Natural killer cell (primary cell): Measurements from ENCODE around the gene M1AP. TPM values are rescaled to one million over a fixed set of nuclear protein-coding genes. Genes with fewer than 3 reads are reported as not detected.

ENCODE experiments used
- ATAC-seq, 3 donors: fragments of 150-1000 bp in 2 of 3; fragments of 200-7000 bp in 1 of 3; cut with Tn5 transposase; 1 replicate in 1 of 3; 2 replicates in 2 of 3; pipeline ENCODE4 v1.10.0; 2021; ENCODE audit warnings: mild to moderate bottlenecking in 2 of 3, moderate library complexity in 2 of 3
- DNase-seq, 2 donors: peaks; one replicate each; pipeline versions ENCODE4 v3.0.0 to v3.0.0-alpha.2; 2013 to 2021; ENCODE audit warnings: mixed read lengths in 1 of 2
- H3K27ac ChIP-seq: one replicate; pipeline ENCODE4 v1.5.1; 2013; ENCODE audit warnings: mild to moderate bottlenecking, low read length
- H3K27me3 ChIP-seq: one replicate; pipeline ENCODE4 v1.6.1; 2013; ENCODE audit warnings: low read length; ENCODE audit not compliant: control insufficient read depth, insufficient read depth
- H3K36me3 ChIP-seq: one replicate; pipeline ENCODE4 v1.6.1; 2013; ENCODE audit warnings: low read length; ENCODE audit not compliant: control insufficient read depth, insufficient read depth
- H3K4me1 ChIP-seq: one replicate; pipeline ENCODE4 v1.6.1; 2013; ENCODE audit warnings: low read length; ENCODE audit not compliant: control insufficient read depth, insufficient read depth
- H3K4me3 ChIP-seq: one replicate; pipeline ENCODE4 v1.5.1; 2013; ENCODE audit warnings: low read length
- H3K9me3 ChIP-seq: one replicate; pipeline ENCODE4 v1.6.1; 2013; ENCODE audit warnings: low read length; ENCODE audit not compliant: control insufficient read depth, insufficient read depth
- H3K27ac Mint-ChIP-seq, 2 donors: one replicate each; pipeline ENCODE4 v1.8.0; 2022; ENCODE audit warnings: mild to moderate bottlenecking in 2 of 2, mixed read lengths in 2 of 2, moderate library complexity in 1 of 2
- H3K27me3 Mint-ChIP-seq, 2 donors: one replicate each; pipeline ENCODE4 v1.8.0; 2022; ENCODE audit warnings: low read depth in 2 of 2, mixed read lengths in 2 of 2
- H3K36me3 Mint-ChIP-seq: one replicate; pipeline ENCODE4 v1.8.0; 2022; ENCODE audit warnings: mixed read lengths
- H3K4me1 Mint-ChIP-seq, 2 donors: one replicate each; pipeline ENCODE4 v1.8.0; 2022; ENCODE audit warnings: mixed read lengths in 2 of 2
- H3K4me3 Mint-ChIP-seq: one replicate; pipeline ENCODE4 v1.8.0; 2022; ENCODE audit warnings: mild to moderate bottlenecking, moderate library complexity, mixed read lengths
- H3K9me3 Mint-ChIP-seq, 2 donors: one replicate each; pipeline ENCODE4 v1.8.0; 2022; ENCODE audit warnings: mixed read lengths in 2 of 2
- WGBS: methylation state at CpG from one replicate; pipeline ENCODE4 v1.1.7; 2013; ENCODE audit warnings: missing lambda C conversion rate; ENCODE audit not compliant: insufficient coverage; 5-methylcytosine and 5-hydroxymethylcytosine counted together
- intact Hi-C: fragments of 100-400 bp; cut with micrococcal nuclease; formaldehyde crosslinking; loops from one replicate; pipeline ENCODE4 v1.14.2; 2022
- total RNA-seq, 4 donors: library from RNA; stranded (reverse); fragments of 120-200 nt in 1 of 4; gene quantifications; one replicate each; pipeline versions ENCODE4 v1.2.3 to v1.2.4, GENCODE V29; 2013 to 2022
- TF ChIP-seq, protein P1 (sequence below): fragments of 200-600 bp; IDR thresholded peaks from one replicate; pipeline ENCODE4 v1.8.0; 2022; ENCODE audit warnings: antibody characterized with exemption

The M1AP gene
- total RNA-seq, 3 donors from 2014 or later (not counting 1 experiment from before 2014, with no cell fraction given): not detected

DNA sequence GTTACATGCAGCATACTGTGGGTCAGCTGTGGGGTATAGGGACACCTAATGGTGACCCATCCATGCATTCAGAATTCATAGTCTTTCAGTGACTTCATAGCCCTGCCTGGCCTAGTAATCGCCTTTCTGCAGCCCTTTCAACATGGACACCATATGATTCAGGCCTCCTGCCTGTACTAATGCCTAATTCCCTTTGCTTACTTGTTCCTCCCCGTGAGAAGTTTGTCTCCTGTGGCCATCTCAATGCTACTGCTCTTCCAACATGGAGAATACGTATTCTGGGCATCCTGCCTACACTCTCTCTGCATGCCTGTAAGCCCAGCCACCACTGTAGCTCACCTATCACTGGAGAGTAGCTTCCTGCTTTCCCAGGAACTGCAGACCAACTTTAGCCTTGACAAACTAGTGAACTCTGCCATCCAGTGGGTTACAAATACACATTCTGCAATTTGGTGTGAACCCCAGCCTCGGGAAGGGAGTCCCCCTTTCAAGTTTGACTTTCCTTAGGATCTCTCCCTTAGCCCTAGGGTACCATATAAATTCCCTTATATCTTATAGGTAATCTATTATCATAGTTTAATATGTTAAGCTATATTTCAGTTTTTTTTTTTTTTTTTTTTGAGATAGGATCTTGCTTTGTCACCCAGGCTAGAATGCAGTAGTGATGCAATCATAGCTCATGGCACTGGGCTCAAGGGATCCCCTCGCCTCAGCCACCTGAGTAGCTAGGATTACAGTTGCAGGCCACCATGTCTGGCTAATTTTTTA lies 22.3 kb downstream of the M1AP start:
- Mint-ChIP-seq H3K27me3 (peaks cover 0 to 7% of the 10 kb centered on the region in 2 donors), H3K27ac (no peak overlapping the region), H3K9me3 (no peaks in the 10 kb centered on the region), H3K4me3 (no peak overlapping the region), H3K36me3 (no peaks in the 10 kb centered on the region), H3K4me1 (no peaks in the 10 kb centered on the region)
- intact Hi-C loops: no loop called here
- Histone ChIP-seq H3K9me3 (no peaks in the 10 kb centered on the region), H3K4me1 (no peaks in the 10 kb centered on the region), H3K27ac (no peak overlapping the region), H3K4me3 (no peak overlapping the region), H3K27me3 (no peaks in the 10 kb centered on the region), H3K36me3 (no peaks in the 10 kb centered on the region)
- ATAC-seq (no peak), DNase-seq (no peak)
- 85% methylated on average over 5 of the region's 5 CpGs for WGBS
- TF ChIP-seq, protein P1, sequence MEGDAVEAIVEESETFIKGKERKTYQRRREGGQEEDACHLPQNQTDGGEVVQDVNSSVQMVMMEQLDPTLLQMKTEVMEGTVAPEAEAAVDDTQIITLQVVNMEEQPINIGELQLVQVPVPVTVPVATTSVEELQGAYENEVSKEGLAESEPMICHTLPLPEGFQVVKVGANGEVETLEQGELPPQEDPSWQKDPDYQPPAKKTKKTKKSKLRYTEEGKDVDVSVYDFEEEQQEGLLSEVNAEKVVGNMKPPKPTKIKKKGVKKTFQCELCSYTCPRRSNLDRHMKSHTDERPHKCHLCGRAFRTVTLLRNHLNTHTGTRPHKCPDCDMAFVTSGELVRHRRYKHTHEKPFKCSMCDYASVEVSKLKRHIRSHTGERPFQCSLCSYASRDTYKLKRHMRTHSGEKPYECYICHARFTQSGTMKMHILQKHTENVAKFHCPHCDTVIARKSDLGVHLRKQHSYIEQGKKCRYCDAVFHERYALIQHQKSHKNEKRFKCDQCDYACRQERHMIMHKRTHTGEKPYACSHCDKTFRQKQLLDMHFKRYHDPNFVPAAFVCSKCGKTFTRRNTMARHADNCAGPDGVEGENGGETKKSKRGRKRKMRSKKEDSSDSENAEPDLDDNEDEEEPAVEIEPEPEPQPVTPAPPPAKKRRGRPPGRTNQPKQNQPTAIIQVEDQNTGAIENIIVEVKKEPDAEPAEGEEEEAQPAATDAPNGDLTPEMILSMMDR: no peak

DNA sequence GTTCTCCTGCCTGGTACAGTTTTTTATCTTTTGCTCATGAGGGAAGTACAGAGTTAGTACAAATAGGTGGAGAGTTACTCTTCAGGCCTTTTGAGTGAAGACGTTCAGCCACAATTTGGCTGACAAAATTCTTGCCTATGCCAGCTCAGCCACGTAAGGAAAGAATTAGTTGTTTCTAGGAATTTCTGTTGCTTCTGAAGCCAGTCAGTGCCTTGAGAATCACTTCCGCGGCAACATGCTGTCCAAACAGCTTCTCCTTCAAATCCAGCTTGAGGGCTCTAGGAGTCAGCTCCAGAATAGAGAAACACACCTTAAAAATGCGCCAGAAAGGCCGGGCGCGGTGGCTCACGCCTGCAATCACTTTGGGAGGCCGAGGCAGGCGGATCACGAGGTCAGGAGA lies 27.5 kb downstream of the M1AP start:
- peaks cover 4 to 11% of the 10 kb centered on the region in 2 donors for H3K27me3 Mint-ChIP-seq
- TF ChIP-seq, protein P1: no peak
- no peak overlapping the region for H3K4me3 ChIP-seq
- intact Hi-C loops: no loop called here
- no peaks in the 10 kb centered on the region for H3K9me3 Mint-ChIP-seq
- H3K9me3 ChIP-seq: no peaks in the 10 kb centered on the region
- no peaks in the 10 kb centered on the region for H3K36me3 Mint-ChIP-seq
- H3K27ac Mint-ChIP-seq: no peak overlapping the region
- no peak overlapping the region for H3K27ac ChIP-seq
- H3K4me1 Mint-ChIP-seq: no peaks in the 10 kb centered on the region
- ATAC-seq (no peak), DNase-seq (no peak)
- no peaks in the 10 kb centered on the region for H3K4me1 ChIP-seq
- H3K36me3 ChIP-seq: no peaks in the 10 kb centered on the region
- H3K27me3 ChIP-seq: no peaks in the 10 kb centered on the region
- 92% methylated on average over 12 of the region's 12 CpGs for WGBS
- H3K4me3 Mint-ChIP-seq: no peak overlapping the region

DNA sequence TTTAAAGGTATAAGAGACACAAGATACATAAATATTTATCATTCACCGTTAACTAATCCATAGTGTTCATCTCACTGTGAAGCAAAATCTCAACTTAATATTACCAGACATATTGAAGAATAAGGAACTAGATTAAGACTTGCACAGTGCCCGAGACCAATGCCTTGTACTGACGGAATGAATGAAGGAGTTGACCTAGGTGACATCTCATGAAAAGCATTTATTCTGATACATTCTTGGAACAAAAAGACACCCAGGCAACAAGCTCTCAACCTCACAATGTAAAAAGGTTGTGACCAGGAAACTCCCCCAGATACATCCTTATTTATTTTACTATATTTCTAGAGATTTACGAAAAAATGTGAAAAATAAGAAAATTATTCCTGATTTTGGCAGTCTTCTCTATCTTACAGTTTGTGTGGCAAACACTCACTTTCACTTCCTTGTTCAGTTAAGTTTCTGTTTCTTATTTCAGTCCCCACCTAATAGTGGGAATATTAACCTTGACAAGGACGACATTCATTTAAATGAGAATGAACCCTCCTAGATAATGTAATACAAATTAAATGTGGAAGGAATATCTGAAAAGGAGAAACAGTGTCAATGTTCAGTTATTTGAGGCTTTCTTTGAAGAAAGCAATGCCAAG lies 28.4 kb downstream of the M1AP start:
- Histone ChIP-seq H3K27ac (no peak overlapping the region), H3K4me1 (no peaks in the 10 kb centered on the region), H3K4me3 (no peak overlapping the region), H3K9me3 (no peaks in the 10 kb centered on the region), H3K36me3 (no peaks in the 10 kb centered on the region), H3K27me3 (no peaks in the 10 kb centered on the region)
- Mint-ChIP-seq H3K27me3 (peaks cover 4 to 20% of the 10 kb centered on the region in 2 donors), H3K4me3 (no peak overlapping the region), H3K27ac (no peak overlapping the region), H3K9me3 (no peaks in the 10 kb centered on the region), H3K4me1 (no peaks in the 10 kb centered on the region), H3K36me3 (no peaks in the 10 kb centered on the region)
- TF ChIP-seq, protein P1: no peak
- no peak for ATAC-seq
- DNase-seq: no peak
- WGBS: 96% methylated on average over 2 of the region's 5 CpGs
- intact Hi-C loops: no loop called here
